ENCODE data around the gene CA12.
"Not testable (repeated sequence)": the region's sequence is repeated elsewhere in the genome, so short reads cannot be mapped to it uniquely, and the experiment has no call there.

Gene CA12

DNA sequence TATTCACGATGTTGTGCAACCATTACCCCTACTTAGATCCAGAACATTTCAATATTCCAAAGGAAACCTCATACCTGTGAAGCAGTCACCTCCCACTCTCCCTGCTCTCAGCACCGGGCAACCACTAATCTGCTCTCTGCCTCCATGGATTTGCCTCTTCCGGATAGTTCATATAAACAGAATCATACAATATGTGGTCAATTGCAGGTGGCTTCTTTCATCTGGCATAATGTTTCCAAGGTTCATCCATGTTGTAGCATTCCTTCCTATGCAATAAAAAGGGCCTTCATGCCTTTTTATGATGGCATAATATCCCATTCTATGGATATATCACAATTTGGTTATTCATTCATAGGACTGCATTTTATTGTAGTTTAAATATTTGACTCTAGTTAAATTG lies 23.9 kb downstream of the CA12 start:
- no peak for DNase-seq (ENCODE audit: low read depth in 3 of 3)

GRCh38 chr15:63357061-63357460 lies 24.6 kb downstream of the CA12 start:
- DNase-seq (ENCODE audit: low read depth in 3 of 3), result no peak

- DNase-seq (ENCODE audit: low read depth in 3 of 3), result no peak
These were observed 26.6 kb downstream of the CA12 start for GRCh38 chr15:63354821-63355650.

DNA sequence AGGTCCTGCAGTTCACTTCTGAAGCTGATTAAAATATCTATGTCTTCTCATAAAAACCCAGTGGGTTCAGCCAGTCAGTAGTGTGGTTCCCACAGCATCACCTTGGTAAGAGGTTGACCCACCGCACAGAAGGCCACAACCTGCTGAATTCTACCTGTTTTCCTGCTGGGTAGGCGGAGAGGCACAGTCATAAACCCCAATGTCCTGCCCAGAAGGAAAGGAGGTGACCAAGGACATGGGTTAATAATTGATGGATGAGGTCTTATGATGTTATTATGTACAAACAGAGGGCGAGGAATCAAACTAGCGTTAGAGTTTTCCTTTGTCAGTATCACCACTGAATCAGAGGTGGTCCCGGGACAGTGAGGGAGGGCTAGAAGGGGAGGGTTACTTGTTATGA lies 27.8 kb downstream of the CA12 start:
- DNase-seq (ENCODE audit: low read depth in 3 of 3), result no peak

DNA sequence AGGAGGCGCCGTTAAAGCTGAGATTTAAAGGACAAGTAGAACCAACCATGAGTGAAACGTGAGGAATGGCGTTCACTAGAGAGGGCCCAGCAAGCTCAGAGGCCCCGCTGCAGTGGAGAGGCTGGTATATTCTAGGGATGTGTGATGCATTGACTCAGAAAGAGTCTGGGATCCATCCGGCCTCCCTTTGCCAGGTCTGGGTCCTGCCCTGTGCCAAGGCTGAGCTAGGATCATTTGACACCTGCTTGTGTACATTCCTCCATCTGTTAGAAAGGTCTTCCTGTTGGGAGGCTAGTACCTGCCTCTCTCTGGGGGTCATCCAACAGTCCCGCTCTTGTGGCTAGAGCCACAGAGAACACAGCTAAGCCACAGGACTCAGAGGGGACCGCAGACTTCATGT lies 28.4 kb downstream of the CA12 start:
- DNase-seq (ENCODE audit: low read depth in 3 of 3), result no peak

- no peak for DNase-seq (ENCODE audit: low read depth in 3 of 3)
These were observed 28.8 kb downstream of the CA12 start for GRCh38 chr15:63352808-63353207.

GRCh38 chr15:63351170-63351569 lies 30.5 kb downstream of the CA12 start:
- DNase-seq (ENCODE audit: low read depth in 3 of 3), result no peak

DNA sequence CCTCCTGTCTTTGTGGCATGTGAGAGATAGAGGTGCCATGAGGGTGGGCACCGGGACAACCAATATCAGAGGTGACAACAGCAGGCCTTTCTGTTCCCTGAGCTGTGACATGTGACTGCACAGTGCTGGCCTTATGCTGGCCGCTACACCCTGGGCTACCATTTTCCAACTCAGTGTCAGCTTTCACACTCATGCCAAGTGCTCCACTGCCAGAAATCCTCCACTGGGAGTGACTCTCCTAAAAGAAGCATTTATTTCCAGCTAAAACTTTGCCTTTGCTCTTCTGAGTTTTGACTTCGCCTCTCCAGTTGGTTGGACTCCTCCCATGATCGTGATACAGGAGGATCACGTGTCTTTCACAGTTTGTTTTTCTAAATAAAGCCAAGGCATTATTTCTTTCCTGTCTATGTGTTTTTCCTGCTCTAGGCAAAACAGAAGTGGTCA lies 31.4 kb downstream of the CA12 start:
- DNase-seq (ENCODE audit: low read depth in 3 of 3), result no peak

DNA sequence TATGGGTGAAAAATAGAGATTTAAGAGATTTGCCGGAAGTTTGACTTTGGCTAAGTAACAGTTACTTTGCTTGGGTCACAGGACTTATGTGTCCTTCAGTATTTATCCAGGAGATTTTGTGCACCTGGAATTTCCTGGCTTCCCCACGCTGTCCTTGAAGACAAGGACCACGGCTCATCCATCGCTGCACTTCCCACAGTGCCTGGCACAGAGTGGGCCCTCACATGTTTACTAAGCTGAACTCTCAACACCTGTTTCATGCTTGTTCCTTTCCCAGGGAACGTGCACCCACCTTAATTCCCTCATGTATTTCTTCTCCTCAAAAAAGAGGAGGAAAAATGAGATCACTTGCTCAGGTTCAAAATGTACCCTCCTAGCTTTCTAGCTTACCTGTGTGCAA lies 32.0 kb downstream of the CA12 start:
- DNase-seq (ENCODE audit: low read depth in 3 of 3), result no peak

DNA sequence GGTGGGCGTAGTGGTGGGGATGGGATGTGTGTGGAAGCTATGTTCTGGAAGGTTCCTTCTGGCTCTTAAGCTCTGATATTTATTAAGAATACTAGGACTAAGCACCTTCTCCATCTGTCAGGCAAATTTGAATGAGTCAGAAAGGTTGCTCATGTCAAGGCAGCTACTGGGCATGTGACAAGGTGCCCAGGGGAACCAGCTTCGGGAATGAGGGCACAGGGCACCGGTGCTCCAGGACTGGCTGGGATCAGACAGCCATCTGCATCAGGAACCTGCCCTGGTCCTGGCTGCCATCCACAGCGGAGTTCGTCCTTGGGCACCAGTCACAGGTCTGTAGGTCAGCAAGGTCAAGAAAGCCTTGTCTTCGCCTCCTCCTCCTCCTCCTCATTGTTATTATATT lies 32.5 kb downstream of the CA12 start:
- DNase-seq (ENCODE audit: low read depth in 3 of 3), result no peak

DNA sequence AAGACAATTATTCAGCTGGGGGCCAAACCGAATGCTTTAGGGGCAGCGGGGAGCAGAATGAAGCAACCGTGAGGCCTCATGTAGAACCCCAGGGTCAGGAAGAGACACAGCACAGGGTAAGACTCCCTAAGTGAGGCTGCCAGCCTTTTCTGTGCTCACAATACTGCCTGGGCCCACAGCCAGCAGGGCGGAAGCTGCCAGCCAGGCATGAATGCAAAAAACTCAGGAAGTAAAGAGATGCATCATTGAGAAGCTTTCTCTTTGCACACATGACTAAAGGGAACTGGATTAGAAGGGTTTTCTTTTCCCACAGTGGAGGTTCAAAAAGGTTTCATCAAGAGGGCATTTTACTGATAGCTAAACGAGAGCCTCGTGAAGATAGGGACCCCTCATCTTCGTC lies 33.3 kb downstream of the CA12 start:
- DNase-seq (ENCODE audit: low read depth in 3 of 3), result no peak

DNA sequence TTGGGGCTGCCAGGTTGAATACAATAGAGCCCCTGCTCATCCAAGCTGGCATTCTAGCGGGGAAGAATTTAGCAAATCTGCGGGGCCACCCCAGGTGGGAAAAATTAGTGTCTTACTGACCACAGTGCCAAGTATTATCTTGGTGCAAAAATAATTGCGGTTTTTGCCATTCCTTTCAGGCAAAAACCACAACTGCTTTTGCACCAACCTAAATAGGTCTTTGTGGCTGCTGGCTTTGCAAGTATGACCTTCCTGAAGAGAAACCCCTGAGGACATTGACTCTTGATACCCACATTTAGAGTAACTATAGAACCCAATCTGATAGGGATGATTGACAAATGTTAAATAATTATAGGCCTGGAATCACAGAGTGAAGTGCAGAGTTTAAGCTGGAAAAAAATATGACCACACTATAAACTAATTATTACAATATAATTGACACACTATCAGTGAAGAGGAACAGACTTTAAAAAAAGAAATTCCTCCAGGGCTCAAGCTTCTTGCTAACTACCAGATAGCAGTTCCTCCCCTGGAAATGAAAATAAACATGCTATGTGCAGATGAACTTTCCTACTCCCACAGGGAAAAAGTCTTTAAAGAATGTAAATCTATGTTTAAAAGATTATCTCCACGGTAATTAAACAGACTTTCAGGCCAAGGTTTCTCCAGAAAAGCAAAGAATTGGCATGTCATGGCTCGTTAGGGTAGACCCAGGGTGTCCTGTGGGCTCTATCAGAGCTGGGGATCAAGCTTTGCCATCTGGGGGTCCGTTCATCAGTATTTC lies 34.4 kb downstream of the CA12 start:
- DNase-seq (ENCODE audit: low read depth in 3 of 3), result no peak

- DNase-seq (ENCODE audit: low read depth in 3 of 3), result no peak
These were observed 36.3 kb downstream of the CA12 start for GRCh38 chr15:63345391-63345752.

DNA sequence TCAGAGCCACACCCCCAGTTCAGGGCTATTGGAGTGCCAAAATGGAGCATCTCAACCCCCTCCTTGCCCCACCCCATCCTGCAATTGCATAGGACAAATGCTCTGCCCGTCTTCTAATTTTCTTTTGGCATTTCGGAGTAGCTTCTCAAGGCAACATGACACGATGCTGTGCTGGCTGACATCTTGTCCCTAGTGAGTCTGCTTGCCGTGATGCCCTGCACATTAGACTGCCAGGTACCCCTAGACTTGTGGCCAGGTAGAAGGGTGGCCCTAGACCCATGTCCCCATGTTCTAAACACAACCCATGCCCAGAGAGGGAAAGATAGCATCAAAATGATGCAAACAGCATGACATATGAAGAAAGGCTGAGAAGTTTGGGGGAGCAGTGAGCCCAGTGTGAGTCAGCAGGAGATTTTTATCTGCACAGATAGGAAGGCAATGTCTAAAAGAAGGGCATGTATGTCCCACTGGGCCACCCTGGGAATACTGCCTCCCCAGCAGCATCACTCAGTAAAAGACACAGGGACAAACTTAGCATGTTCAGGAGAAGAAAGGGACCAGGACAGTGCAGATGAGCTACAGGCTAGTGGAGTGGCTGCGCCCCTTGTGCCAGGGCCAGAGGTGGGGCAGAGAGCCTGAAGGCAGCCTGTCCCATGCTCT lies 36.8 kb downstream of the CA12 start:
- DNase-seq (ENCODE audit: low read depth in 3 of 3), result no peak

- not testable (repeated sequence) for DNase-seq (ENCODE audit: low read depth in 3 of 3)
These were observed 38.6 kb downstream of the CA12 start for GRCh38 chr15:63342996-63343562.

DNA sequence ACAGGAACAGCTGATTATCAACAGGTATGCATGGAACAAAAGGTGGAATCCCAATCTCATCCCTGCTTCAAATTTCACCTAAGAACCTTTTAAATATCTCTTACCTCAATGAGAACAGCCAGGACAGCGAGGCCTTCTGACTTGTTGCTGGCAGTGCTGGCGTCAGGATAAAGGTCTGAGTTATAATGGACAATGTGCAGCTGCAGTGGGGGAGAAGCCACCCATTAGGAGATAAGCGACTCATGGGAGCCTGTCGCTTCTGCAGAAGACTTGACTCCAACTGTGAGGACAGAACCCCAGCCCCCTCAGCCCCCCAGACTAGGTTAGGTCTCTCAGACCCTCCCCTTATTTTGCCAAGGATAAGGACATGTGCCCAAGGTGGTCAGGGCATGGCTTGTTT lies 39.7 kb downstream of the CA12 start:
- DNase-seq (ENCODE audit: low read depth in 3 of 3), result no peak

- no peak for DNase-seq (ENCODE audit: low read depth in 3 of 3)
These were observed 40.8 kb downstream of the CA12 start for GRCh38 chr15:63340878-63341277.

DNA sequence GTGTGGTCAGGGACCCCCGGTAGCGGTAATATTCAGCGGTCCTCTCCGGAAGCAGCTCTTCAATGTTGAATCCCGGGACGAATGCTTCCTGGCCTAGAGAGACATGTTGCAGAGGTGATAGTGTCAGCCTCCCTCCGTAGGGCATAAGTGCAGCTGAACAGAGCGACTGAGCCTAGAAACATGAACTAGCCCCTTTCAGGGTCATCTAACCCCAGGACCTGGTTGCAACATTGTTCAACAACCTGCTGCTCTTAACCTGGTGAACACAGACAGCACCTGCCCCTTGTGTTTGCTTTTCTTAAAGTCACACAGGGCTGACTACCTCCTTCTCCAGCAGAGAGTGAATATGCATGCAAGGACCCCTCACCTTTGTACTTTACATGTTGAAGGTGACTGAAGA lies 41.3 kb downstream of the CA12 start:
- DNase-seq (ENCODE audit: low read depth in 3 of 3), result no peak

DNA sequence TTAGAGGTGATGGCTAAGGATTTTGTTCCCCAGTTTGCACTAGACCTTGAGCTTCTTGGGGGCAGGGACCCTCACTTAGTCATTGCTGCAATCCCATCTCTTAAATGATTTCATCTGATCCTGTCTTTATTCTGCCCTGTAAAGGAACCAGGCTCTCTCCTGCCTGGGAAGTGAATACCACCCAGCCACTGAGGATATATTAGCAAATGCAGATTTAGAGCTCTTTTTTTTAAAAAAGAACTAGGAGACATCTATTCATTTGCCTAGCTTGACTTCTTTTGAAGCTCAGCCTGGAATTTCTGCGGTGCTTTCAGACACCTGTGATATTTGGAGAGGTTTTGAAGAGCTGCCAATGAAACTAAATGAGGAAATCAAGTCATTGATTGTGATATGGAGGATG lies 41.8 kb downstream of the CA12 start:
- no peak for DNase-seq (ENCODE audit: low read depth in 3 of 3)

DNA sequence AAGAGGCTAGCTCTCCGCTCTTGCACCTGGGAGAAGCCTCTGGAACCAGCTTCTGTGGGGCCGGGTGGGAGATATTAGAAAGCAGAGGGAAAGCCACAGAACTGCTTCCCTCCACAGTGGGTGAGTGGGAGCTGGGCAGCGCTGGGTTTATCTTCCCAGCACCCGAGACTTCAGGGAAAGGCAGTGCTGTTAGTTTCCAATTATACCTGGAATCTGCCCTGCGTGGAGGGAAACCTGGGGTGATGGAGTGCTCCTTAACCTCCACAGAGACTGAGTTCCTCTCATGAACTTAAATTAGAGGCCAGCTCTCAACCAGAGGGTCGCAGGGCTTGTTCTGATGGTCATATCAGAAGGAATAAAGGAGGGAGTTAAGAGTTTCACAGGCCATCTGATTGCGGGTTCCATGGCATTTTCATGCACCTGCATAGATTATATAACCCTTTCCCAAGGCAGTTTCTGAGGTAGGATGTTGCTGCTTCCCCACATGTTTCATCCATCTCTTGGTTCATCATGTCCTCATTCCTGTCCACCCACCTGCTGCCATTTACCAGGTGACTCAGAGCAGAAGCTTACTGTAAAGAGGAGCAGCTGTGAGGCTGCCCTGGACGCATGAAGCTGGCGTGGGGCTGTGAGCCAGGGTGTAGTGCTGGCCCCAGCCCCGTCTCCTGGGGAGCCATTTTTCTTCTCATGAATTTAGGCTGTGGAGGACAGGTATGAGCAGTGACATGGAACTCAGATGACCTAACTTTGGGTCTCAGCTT lies 42.5 kb downstream of the CA12 start:
- DNase-seq (ENCODE audit: low read depth in 3 of 3), result no peak

- DNase-seq (ENCODE audit: low read depth in 3 of 3), result no peak
These were observed 43.5 kb downstream of the CA12 start for GRCh38 chr15:63338170-63338569.

DNA sequence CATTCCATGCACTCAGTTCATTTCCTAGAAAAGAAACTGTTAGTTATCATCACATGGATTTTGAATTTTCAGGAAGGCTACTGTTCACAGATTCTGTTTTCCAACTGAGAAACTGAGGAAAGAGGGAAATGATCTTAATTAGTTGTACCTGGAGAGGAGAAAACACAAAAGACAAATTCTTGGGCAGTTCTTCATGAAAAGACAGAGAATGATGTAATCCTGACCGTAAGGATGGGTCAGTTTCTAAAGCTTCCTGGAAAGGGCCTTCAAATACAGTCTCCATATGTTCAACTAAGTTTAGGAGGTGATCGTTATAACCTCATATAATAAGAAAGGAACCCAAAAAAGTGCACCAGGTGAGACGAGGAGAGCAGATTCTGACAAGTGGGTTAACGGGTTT lies 44.6 kb downstream of the CA12 start:
- DNase-seq (ENCODE audit: low read depth in 3 of 3), result no peak
